ENCODE results near the gene CLPX.

DNA sequence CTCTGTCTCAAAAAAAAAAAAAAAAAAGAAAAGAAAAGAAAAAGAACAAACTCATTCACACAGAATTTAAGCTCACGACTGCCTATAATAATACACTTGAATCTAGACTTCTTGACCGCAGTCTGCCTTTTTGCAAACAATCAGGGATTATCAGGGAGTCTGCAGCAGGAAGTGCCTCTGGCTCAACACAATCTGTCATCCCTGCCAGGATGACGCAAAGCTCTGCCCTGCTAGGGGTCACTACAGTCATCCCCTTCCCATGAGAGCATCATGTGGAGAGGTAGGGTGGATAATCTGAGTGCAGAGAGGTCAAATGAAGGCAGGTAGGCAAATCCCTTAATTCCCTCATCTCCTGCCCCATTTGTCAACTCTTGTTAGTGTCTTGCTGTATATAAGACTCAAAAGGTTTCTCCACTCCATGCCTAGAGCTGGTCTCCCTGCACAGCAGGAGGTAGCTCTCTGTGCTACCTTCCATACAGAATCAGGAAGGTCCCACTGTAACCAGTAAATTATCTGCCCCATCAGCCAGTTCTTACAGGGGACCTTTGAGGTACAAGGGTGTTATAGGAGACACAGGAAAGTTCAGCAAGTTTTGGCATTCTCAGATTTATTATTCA lies 74.4 kb downstream of the CLPX start:
- TF ChIP-seq POLR2A (IDR thresholded peaks at IDR 0.05) = no peak
- TF ChIP-seq, protein P1, sequence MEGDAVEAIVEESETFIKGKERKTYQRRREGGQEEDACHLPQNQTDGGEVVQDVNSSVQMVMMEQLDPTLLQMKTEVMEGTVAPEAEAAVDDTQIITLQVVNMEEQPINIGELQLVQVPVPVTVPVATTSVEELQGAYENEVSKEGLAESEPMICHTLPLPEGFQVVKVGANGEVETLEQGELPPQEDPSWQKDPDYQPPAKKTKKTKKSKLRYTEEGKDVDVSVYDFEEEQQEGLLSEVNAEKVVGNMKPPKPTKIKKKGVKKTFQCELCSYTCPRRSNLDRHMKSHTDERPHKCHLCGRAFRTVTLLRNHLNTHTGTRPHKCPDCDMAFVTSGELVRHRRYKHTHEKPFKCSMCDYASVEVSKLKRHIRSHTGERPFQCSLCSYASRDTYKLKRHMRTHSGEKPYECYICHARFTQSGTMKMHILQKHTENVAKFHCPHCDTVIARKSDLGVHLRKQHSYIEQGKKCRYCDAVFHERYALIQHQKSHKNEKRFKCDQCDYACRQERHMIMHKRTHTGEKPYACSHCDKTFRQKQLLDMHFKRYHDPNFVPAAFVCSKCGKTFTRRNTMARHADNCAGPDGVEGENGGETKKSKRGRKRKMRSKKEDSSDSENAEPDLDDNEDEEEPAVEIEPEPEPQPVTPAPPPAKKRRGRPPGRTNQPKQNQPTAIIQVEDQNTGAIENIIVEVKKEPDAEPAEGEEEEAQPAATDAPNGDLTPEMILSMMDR (IDR thresholded peaks at IDR 0.05) = no peak
